Transverse colon (tissue), 4 donors: ENCODE data around the gene VPS9D1. TPM values are rescaled to one million over a fixed set of nuclear protein-coding genes. Genes with fewer than 3 reads are reported as not detected.

Source experiments
- DNase-seq: peaks from one replicate; pipeline ENCODE4 v3.0.0-alpha.2; 2019
- H3K27ac ChIP-seq, 4 donors: fragments of 200-600 bp; sonication (generic); 2 replicates each; pipeline ENCODE4 v1.5.1; 2016 to 2018; ENCODE audit warnings: inconsistent platforms in 4 of 4
- H3K27me3 ChIP-seq: fragments of 200-600 bp; sonication (generic); 2 replicates; pipeline ENCODE4 v1.5.1; 2017; ENCODE audit warnings: inconsistent platforms
- H3K36me3 ChIP-seq, 4 donors: fragments of 200-600 bp; sonication (generic); 2 replicates each; pipeline ENCODE4 v1.5.1; 2017 to 2019; ENCODE audit warnings: inconsistent platforms in 4 of 4
- H3K4me1 ChIP-seq, 4 donors: fragments of 200-600 bp; sonication (generic); 2 replicates each; pipeline ENCODE4 v1.5.1; 2017 to 2020; ENCODE audit warnings: inconsistent platforms in 4 of 4
- H3K4me3 ChIP-seq, 4 donors: fragments of 200-600 bp; sonication (generic); 1 replicate in 1 of 4; 2 replicates in 3 of 4; pipeline versions ENCODE4 v1.5.1 to v1.6.1; 2017 to 2019; ENCODE audit warnings: inconsistent platforms in 4 of 4
- H3K9me3 ChIP-seq, 2 donors: fragments of 200-600 bp; sonication (generic); 2 replicates each; pipeline ENCODE4 v1.5.1; 2017 to 2019; ENCODE audit warnings: inconsistent platforms in 2 of 2
- EP300 ChIP-seq: sonication (generic); formaldehyde crosslinking; IDR thresholded peaks from one replicate; pipeline ENCODE4 v1.6.1; 2017; ENCODE audit warnings: antibody characterized with exemption, low read depth
- POLR2A ChIP-seq: fragments of 450-650 bp; IDR thresholded peaks from one replicate; pipeline ENCODE4 v1.6.1; 2016; ENCODE audit warnings: antibody characterized with exemption, mild to moderate bottlenecking, moderate library complexity
- POLR2AphosphoS5 ChIP-seq, 3 donors: sonication (generic); formaldehyde crosslinking; IDR thresholded peaks; one replicate each; pipeline ENCODE4 v1.6.1; 2016; ENCODE audit warnings: antibody characterized with exemption in 3 of 3
- WGBS, 2 donors: methylation state at CpG; one replicate each; pipeline ENCODE4 v1.1.5; 2018; ENCODE audit warnings: low coverage in 1 of 2; 5-methylcytosine and 5-hydroxymethylcytosine counted together
- in situ Hi-C, 4 donors: fragments of 200-750 bp; cut with MboI; loops; one replicate each; pipeline versions ENCODE4 v1.15.0 to v1.15.1; 2017; ENCODE audit warnings: low sequenced_read_pairs in 3 of 4, low pct_ligation_motif_present in 1 of 4, low pct_unique_long_range_greater_than_20kb in 1 of 4
- intact Hi-C: fragments of 100-400 bp; cut with DNase I; formaldehyde crosslinking; loops from one replicate; pipeline ENCODE4 v1.15.1; 2023; ENCODE audit warnings: low total_unique reads
- total RNA-seq, 4 donors: library from RNA; depleted of rRNA; stranded (reverse); fragments of >200 nt; gene quantifications; one replicate each; pipeline ENCODE4 v1.1.0, GENCODE V29; 2016
- TF ChIP-seq, protein P1 (sequence below), 5 experiments: fragments of 200-600 bp in 3 of 5; fragments of 450-650 bp in 2 of 5; sonication (generic) in 3 of 5; IDR thresholded peaks; 1 replicate in 2 of 5; 2 replicates in 3 of 5; pipeline ENCODE4 v1.5.1; 2016 to 2017; ENCODE audit warnings: antibody characterized with exemption in 5 of 5, inconsistent platforms in 3 of 5, mild to moderate bottlenecking in 2 of 5, moderate library complexity in 1 of 5

The VPS9D1 gene
- total RNA-seq, 4 donors from 2014 or later: 13.1 to 54.6 (median 18.8) TPM

DNA sequence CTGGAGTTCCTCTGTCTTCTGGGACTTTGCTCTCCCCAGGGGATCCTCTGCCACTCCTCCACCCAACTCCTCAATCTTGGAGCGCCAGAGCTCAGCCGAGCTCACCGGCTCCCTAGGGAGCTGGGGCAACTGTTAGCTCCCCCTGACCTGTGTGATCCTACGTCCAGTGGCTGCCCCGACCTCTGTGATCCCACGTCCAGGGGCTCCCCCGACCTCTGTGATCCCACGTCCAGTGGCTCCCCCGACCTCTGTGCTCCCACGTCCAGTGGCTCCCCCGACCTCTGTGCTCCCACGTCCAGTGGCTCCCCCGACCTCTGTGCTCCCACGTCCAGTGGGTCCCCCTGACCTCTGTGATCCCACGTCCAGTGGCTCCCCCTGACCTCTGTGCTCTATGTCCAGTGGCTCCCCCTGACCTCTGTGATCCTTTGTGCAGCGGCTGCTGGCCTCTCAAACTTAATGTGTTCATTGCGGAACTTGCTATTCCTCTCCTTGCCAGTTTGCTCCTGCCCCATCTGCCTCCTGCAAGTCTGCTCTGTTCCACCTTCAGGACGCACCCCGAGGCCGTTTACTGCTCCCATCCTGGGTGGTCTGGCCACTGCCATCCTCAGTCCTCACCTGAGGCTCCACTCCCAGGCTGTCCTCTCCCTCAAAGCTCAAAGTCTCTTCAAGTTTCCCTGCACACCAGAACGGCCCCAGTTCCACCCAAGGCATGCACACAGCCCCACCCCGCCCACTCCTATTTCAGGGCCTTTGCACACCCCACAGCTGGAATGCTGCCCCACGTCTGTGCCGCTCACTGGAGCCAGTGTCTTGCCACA is 2.8 kb downstream of the VPS9D1 start:
- Histone ChIP-seq H3K27ac (no peak overlapping the region), H3K9me3 (no peaks in the 10 kb centered on the region), H3K4me3 (no peak overlapping the region), H3K4me1 (peaks cover 6 to 31% (median 19%) of the 10 kb centered on the region in 4 donors), H3K27me3 (peaks cover 1% of the 10 kb centered on the region), H3K36me3 (no peaks in the 10 kb centered on the region)
- TF ChIP-seq POLR2AphosphoS5 (IDR thresholded peaks at IDR 0.05) (no peak), POLR2A (no peak), EP300 (no peak)
- TF ChIP-seq, protein P1, sequence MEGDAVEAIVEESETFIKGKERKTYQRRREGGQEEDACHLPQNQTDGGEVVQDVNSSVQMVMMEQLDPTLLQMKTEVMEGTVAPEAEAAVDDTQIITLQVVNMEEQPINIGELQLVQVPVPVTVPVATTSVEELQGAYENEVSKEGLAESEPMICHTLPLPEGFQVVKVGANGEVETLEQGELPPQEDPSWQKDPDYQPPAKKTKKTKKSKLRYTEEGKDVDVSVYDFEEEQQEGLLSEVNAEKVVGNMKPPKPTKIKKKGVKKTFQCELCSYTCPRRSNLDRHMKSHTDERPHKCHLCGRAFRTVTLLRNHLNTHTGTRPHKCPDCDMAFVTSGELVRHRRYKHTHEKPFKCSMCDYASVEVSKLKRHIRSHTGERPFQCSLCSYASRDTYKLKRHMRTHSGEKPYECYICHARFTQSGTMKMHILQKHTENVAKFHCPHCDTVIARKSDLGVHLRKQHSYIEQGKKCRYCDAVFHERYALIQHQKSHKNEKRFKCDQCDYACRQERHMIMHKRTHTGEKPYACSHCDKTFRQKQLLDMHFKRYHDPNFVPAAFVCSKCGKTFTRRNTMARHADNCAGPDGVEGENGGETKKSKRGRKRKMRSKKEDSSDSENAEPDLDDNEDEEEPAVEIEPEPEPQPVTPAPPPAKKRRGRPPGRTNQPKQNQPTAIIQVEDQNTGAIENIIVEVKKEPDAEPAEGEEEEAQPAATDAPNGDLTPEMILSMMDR (IDR thresholded peaks at IDR 0.05): no peak
- in situ Hi-C loops: no loop called here
- DNase-seq: peak; percentile 48
- intact Hi-C loops: no loop called here
- WGBS, 2 donors: 83 to 84% methylated on average over 7 to 24 of the region's 24 CpGs

DNA sequence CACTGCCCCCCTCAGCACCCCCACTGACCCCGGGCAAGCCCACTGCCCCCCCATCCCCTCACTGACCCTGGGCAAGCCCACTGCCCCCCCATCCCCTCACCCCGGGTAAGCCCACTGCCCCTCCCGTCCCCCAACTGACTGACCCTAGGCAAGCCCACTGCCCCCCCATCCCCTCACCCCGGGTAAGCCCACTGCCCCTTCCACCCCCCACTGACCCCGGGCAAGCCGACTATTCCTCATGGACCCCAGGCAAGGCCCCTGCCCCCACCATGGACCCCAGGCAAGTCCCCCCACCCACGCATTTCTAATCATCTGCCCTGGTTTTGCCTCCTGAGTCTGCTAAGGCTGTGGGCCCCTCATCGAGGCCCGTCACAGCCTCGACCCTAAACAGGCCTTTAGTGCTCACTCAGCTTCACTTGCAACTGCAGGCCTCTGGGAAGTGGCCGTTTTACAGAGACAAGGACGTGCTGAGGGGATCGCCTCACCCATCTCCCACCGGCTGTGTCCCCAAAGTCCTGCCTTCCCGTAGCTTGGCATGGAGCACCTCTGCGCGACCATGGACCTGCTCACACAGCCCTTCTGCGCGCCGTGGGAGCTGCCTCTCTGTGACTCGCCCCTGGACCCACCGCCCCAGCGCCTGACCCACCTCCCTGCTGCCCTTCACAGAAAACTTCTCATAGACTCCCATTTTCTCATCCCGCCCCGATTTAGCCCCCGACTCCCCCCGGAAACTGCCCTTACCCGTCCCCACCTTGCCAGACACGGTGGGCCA is 3.6 kb downstream of the VPS9D1 start:
- Histone ChIP-seq H3K27ac (no peak overlapping the region), H3K4me1 (peaks cover 3 to 29% (median 15%) of the 10 kb centered on the region in 4 donors), H3K9me3 (no peaks in the 10 kb centered on the region), H3K27me3 (peaks cover 9% of the 10 kb centered on the region), H3K36me3 (no peaks in the 10 kb centered on the region), H3K4me3 (no peak overlapping the region)
- in situ Hi-C loops (no loop called here), intact Hi-C loops (no loop called here)
- WGBS, 2 donors: 60 to 91% methylated on average over 2 to 23 of the region's 29 CpGs
- TF ChIP-seq POLR2AphosphoS5 (IDR thresholded peaks at IDR 0.05): no peak
- no peak for TF ChIP-seq POLR2A
- TF ChIP-seq, protein P1 (IDR thresholded peaks at IDR 0.05): no peak
- no peak for TF ChIP-seq EP300
- no peak for DNase-seq

- Histone ChIP-seq H3K27ac (no peak overlapping the region), H3K9me3 (no peaks in the 10 kb centered on the region), H3K4me3 (no peak overlapping the region), H3K27me3 (peaks cover 12% of the 10 kb centered on the region), H3K4me1 (peaks cover 7 to 34% (median 20%) of the 10 kb centered on the region in 4 donors), H3K36me3 (no peaks in the 10 kb centered on the region)
- intact Hi-C loops (no loop called here), in situ Hi-C loops (no loop called here)
- no peak for DNase-seq
- TF ChIP-seq POLR2A: no peak
- 92% methylated on average over 6 to 15 of the region's 15 CpGs for WGBS, 2 donors
These were observed 4.2 kb downstream of the VPS9D1 start for GRCh38 chr16:89716493-89716892.

DNA sequence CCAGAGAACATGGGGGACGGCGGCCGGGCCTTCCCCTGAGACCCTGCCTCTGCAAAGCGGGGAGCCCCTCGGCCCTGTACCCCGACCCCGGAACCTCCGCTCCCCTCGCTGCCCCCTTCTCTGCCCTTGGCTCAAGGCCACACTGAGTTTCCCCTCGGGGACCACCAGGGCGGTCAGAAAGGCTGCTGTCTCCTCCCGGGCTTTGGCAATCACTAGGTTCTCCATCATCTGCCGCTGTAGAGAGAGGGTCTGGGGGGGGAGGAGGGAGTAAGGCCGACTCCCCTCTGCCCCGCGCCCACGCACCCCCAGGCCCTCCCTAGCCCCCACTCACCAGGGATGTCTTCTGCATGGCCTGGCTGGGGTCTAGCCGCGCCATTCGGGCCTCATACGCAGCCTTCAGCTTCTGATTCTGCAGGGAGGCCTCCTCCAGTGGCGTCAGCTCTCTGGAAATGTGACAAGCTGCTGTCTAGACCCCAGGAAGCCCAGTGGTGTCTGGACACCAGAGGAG is 8.4 kb downstream of the VPS9D1 start:
- intact Hi-C loops: no loop called here
- WGBS, 2 donors: 13% methylated on average over 3 to 21 of the region's 22 CpGs
- H3K36me3 ChIP-seq: no peaks in the 10 kb centered on the region

More for the DNA sequence above, 8.4 kb downstream of the VPS9D1 start:
- Histone ChIP-seq H3K27ac (no peak overlapping the region), H3K4me3 (peak overlapping the region in 3 of 4 donors; percentile 22 to 44 (median 37)), H3K4me1 (peaks cover 7 to 26% (median 16%) of the 10 kb centered on the region in 4 donors), H3K9me3 (no peaks in the 10 kb centered on the region), H3K27me3 (peaks cover 12% of the 10 kb centered on the region)
- DNase-seq: no peak
- TF ChIP-seq POLR2AphosphoS5 (IDR thresholded peaks at IDR 0.05): no peak
- TF ChIP-seq, protein P1 (IDR thresholded peaks at IDR 0.05): no peak
- TF ChIP-seq POLR2A: no peak
- TF ChIP-seq EP300: no peak
- in situ Hi-C loops: no loop called here
